SU-DHL-6 (cell line): ENCODE measurements around the gene PPARD.

Source experiments
- H2AFZ ChIP-seq: fragments of 200-600 bp; sonication (generic); 2 replicates; pipeline ENCODE4 v1.6.1; 2014; ENCODE audit warnings: low read depth, mild to moderate bottlenecking, moderate library complexity, mixed read lengths, antibody characterized with exemption, low read length; ENCODE audit not compliant: severe bottlenecking
- H3F3A ChIP-seq: fragments of 200-600 bp; shearing (Covaris generic); 2 replicates; pipeline ENCODE4 v1.6.0; 2016; ENCODE audit warnings: antibody characterized with exemption, mild to moderate bottlenecking; ENCODE audit not compliant: insufficient read depth
- H3K27ac ChIP-seq: fragments of 200-600 bp; sonication (generic); 2 replicates; pipeline ENCODE4 v1.5.1; 2016; ENCODE audit warnings: low read depth, mild to moderate bottlenecking, low read length, moderate library complexity, mixed read lengths
- H3K27me3 ChIP-seq: fragments of 200-600 bp; sonication (generic), shearing (Covaris generic); 2 replicates; pipeline ENCODE4 v1.6.0; 2014; ENCODE audit warnings: mild to moderate bottlenecking, low read length
- H3K36me3 ChIP-seq: fragments of 200-600 bp; sonication (generic); 2 replicates; pipeline ENCODE4 v1.6.1; 2014; ENCODE audit warnings: mild to moderate bottlenecking, low read length, mixed read lengths
- H3K4me2 ChIP-seq: fragments of 300-600, 200-600 bp; shearing (Covaris generic), sonication (generic); 2 replicates; pipeline ENCODE4 v1.6.0; 2014; ENCODE audit warnings: low read length, low read depth, mild to moderate bottlenecking; ENCODE audit not compliant: poor library complexity, severe bottlenecking
- H3K4me3 ChIP-seq: fragments of 200-600 bp; sonication (generic); 2 replicates; pipeline ENCODE4 v1.5.1; 2014; ENCODE audit warnings: antibody characterized with exemption, low read length, mild to moderate bottlenecking, mixed read lengths; ENCODE audit not compliant: insufficient read depth, poor library complexity, severe bottlenecking
- H3K79me2 ChIP-seq: fragments of 200-600 bp; sonication (generic); 2 replicates; pipeline ENCODE4 v1.6.1; 2014; ENCODE audit warnings: mild to moderate bottlenecking, low read length, moderate library complexity; ENCODE audit not compliant: insufficient read depth
- H3K9ac ChIP-seq: fragments of 200-600 bp; sonication (generic); 2 replicates; pipeline ENCODE4 v1.7.0; 2014; ENCODE audit warnings: mild to moderate bottlenecking, low read length
- H3K9me2 ChIP-seq: fragments of 200-600 bp; sonication (generic); replicated peaks from 2 replicates; pipeline ENCODE4 v1.6.1; 2014; ENCODE audit warnings: low read length; ENCODE audit not compliant: insufficient read depth
- H3K9me3 ChIP-seq: fragments of 200-600 bp; sonication (generic); 2 replicates; pipeline ENCODE4 v1.6.1; 2014; ENCODE audit warnings: low read length, mixed read lengths; ENCODE audit not compliant: insufficient read depth
- H4K20me1 ChIP-seq: fragments of 200-600 bp; sonication (generic); 2 replicates; pipeline ENCODE4 v1.6.1; 2014; ENCODE audit warnings: low read depth, mild to moderate bottlenecking, antibody characterized with exemption, low read length, moderate library complexity, mixed read lengths
- CTCF ChIP-seq: fragments of 200-600 bp; sonication (generic); IDR thresholded peaks from one replicate; pipeline ENCODE4 v1.5.1; 2017; ENCODE audit warnings: antibody characterized with exemption, mild to moderate bottlenecking, low read length, moderate library complexity; ENCODE audit not compliant: insufficient read depth, poor library complexity, severe bottlenecking
- EZH2phosphoT487 ChIP-seq: fragments of 200-600 bp; sonication (generic), shearing (Covaris generic); conservative IDR thresholded peaks from 2 replicates; pipeline ENCODE4 v1.6.1; 2018; ENCODE audit warnings: mild to moderate bottlenecking, antibody characterized with exemption, low read length, moderate library complexity, mixed read lengths

The PPARD gene

GRCh38 chr6:35295036-35295435 is 47.3 kb upstream of the PPARD start:
- Histone ChIP-seq H3K4me3 (no peak overlapping the region), H4K20me1 (no peaks in the 10 kb centered on the region), H3K9ac (no peak overlapping the region), H3K27ac (no peak overlapping the region), H3K9me3 (no peaks in the 10 kb centered on the region), H3K27me3 (no peaks in the 10 kb centered on the region), H3K79me2 (peaks cover 18% of the 10 kb centered on the region), H3F3A (peaks cover 19% of the 10 kb centered on the region; the same call in 1 of the 2 replicates), H3K9me2 (no peaks in the 10 kb centered on the region), H2AFZ (no peak overlapping the region), H3K4me2 (no peak overlapping the region), H3K36me3 (no peaks in the 10 kb centered on the region)
- TF ChIP-seq CTCF (no peak), EZH2phosphoT487 (no peak)

- no peak overlapping the region for H3K9ac ChIP-seq
- H3K79me2 ChIP-seq: peaks cover 22% of the 10 kb centered on the region
- H2AFZ ChIP-seq: no peak overlapping the region
- H3K4me3 ChIP-seq: no peak overlapping the region
- H3K36me3 ChIP-seq: no peaks in the 10 kb centered on the region
- H3K9me3 ChIP-seq: no peaks in the 10 kb centered on the region
- no peak for TF ChIP-seq CTCF
- no peak for TF ChIP-seq EZH2phosphoT487
- no peaks in the 10 kb centered on the region for H3K27me3 ChIP-seq
- no peak overlapping the region for H3K4me2 ChIP-seq
- H3K9me2 ChIP-seq: no peaks in the 10 kb centered on the region
- no peaks in the 10 kb centered on the region for H4K20me1 ChIP-seq
- no peak overlapping the region for H3K27ac ChIP-seq
- peaks cover 26% of the 10 kb centered on the region for H3F3A ChIP-seq
These were observed 46.6 kb upstream of the PPARD start for GRCh38 chr6:35295521-35296315.

- no peaks in the 10 kb centered on the region for H3K36me3 ChIP-seq
- H3K9me2 ChIP-seq: no peaks in the 10 kb centered on the region
- no peak for TF ChIP-seq CTCF
- no peak for TF ChIP-seq EZH2phosphoT487
- H4K20me1 ChIP-seq: no peaks in the 10 kb centered on the region
- H3K9ac ChIP-seq: peak overlapping the region; percentile 81
- H3K27me3 ChIP-seq: no peaks in the 10 kb centered on the region
- H3K79me2 ChIP-seq: peaks cover 22% of the 10 kb centered on the region
- H3F3A ChIP-seq: peaks cover 33% of the 10 kb centered on the region
- H3K4me3 ChIP-seq: no peak overlapping the region
- H3K27ac ChIP-seq: peak overlapping the region; percentile 76
- peak overlapping the region; percentile 50 for H2AFZ ChIP-seq
- H3K9me3 ChIP-seq: no peaks in the 10 kb centered on the region
- peak overlapping the region; percentile 73 for H3K4me2 ChIP-seq
These were observed 45.3 kb upstream of the PPARD start for GRCh38 chr6:35296931-35297600.
